GM21515 (cell line): ENCODE measurements around the gene PCDH9.

Experiments
- ATAC-seq: cut with Tn5 transposase; IDR thresholded peaks from one replicate; pipeline ENCODE4 v1.9.1; 2021; ENCODE audit not compliant: unreplicated experiment

The PCDH9 gene

DNA sequence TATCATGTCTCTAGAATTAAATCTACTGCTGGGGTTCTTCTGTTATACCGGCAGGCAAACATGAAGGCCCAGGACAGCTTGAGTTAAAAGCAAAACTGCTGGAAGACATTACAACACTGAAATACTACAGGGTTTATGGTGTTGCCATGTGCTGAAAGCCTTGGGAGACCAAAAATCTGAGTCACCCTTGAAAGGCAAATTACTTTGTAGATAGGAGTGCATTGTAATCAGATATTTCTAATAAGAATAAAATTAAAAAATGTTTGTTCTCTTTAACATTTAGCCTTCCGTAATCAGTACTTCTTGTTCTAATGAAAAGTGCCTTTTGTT, 181.3 kb downstream of the PCDH9 start:
- peak; percentile 21 for ATAC-seq

DNA sequence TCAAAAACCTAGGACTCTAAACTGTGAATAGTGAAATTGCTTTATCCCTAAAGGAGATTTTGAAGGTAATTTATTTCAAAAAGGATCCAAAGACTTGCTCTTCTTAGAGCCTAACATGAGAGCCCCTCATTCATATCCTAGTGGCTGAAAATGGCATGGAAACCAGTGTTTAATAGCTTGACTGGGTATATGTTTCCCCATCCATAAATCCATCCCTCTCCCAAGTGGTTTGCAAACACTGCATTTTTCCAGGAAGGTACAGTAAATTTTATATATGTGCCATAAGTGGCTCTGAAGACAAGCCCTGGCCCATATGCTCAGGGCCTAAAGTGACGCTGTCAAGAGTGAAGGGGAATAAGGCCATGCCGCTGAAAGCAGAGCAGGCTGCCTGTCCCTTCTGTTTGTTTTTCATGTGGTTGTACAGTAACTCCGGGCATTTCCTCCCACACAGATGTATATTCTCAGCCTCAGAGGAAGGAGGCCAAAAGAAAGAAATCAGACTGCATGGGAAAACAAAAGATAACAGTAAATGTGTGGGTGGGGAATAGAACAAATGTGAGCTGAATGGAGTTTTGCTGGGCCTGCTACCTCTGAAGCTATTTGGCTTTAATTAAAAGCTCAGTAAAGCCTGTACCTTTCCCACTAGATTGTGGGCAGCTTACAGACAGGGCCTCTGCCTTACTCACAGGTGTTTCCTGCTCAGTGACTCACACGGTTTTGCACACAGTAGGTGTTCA, 181.9 kb downstream of the PCDH9 start:
- peak; percentile 83 for ATAC-seq

DNA sequence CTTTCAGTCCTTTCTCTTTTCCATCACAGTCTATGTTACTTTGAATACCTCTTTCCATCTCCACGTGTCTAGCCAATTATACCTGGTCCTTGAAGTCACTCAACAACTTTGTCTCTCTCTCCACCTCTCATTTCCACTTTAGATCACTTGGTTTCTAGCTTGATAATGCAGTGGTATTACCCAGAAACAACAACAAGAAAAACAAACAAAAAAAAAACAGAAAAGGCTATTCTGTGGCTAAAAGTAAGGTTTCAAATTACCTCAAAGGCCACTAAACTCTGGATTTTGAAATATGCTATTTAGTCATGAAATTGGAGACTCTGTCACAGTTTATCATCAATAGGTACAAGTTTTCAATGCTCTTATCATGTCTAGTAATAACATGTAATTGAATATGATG, 184.8 kb downstream of the PCDH9 start:
- ATAC-seq: no peak

DNA sequence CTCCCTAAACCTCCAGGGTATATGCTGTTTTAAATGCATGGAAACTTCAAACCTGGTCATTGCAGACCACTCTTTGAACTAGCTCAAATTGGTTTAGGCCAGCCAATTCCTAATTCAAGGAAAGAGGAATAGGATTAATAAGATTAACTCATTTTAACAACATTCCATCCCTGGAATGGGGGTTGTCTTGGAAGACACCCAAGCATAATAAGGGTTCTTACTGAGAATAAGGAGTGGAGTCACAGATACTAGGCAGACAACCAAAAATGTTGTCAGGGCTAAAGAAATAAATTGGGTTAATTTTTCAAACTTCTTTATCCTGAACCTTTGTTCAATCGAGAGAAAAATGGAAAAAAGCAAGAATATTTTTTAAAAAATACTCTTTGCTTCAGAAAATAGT, 186.2 kb downstream of the PCDH9 start:
- ATAC-seq: no peak

DNA sequence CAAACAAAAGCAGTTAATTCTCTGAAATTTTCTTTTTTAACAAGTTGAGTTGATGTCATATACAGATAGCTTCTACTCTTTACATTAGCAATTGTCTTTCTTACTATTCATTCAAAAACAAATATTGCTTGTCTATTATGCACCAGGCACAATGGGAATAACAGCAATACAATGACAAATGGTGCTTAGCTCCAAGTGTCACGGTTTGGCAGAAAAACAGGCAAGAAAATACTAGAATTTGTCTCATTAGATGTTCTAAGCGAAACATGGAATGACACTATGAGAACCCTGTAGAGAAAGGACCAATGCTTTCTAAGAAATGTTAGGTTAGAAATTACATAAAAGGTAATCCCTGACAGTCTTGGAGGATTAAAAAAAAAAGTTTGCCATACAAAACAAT, 187.6 kb downstream of the PCDH9 start:
- no peak for ATAC-seq

DNA sequence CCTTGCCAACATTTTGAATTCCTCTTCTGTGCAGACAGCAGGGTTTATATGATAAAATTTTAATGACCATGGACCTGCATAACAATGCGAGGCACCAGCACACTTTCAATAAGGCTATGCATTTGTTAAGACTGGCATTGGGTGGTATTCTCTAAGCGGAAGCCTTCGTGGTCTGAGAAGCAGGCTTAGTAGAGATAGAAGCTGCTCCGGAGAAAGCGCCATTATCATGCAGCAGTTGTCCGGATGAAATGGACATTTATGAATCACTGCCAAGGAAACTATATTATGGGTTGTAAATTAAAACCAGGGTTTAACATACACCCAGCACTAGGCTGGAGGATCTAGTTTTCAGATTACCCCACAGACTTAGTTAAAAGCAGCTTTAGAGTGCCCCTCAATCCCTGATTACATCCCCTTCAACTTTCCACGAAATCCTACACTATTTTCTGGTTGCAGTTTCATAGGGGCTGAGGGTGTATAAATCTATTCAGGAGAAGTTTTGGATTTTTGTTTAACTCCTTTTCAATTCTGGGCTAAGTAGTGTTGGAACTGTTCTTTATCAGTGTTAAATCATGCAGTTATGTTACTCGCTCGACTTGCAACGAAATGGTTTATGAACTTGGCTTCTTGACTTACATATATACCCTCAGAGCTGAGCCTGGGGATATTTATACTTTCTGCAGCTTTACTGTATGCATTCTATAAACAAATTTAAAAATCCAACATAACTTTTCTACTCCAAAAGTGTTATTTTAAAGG, 193.3 kb downstream of the PCDH9 start:
- no peak for ATAC-seq

DNA sequence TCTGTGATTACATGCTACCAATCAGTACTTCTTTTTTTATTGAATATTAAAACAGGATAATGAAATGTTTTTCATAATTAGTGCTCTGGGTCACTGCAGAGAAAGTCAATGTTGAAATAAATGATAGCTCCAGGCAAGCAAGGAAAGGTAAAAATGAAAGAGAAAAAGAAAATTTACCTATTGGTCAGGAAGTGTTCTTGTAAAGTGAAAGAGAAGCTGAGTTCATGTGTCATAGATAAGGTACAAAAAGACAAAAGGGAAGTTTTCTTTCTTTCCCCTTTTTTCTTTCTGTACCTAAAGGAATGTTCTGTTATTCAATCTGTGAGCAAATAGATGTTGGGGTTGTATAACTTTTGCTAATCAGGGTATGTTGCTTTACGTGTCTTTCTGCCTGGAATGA, 197.0 kb downstream of the PCDH9 start:
- ATAC-seq: no peak

DNA sequence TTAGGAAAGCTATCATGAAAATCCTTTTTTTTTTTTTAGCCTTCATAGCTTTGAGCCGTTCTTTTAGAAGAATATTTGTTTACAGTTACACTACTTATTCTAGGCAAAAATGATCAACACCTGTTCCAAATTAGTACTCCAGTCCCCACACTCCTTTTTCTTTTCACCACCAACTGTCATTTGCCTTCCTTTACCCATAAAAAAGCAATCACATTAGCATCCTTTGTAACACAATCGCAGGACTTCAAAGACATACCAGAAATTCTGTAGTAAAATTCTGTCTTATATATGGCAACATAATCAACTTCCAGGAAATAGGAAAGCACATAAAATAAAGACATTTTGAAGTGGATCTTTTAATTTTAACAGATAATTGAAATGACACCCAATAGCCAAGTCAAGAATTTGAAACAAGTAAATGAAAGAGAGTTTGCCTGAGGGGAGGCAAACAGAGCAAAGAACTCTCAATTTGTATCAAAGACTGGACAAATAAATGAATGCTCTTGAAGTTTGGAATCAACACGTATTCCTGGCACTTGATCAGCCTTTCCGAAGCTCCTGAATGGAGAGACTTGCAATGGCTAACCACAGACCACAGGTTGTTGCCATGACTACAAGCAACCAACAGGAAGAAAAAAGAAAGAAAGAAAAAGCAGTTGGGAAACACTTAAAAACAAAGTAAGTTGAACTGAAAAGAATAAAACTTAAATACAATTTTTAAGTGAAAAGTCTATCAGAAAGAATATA, 206.8 kb downstream of the PCDH9 start:
- ATAC-seq: no peak

DNA sequence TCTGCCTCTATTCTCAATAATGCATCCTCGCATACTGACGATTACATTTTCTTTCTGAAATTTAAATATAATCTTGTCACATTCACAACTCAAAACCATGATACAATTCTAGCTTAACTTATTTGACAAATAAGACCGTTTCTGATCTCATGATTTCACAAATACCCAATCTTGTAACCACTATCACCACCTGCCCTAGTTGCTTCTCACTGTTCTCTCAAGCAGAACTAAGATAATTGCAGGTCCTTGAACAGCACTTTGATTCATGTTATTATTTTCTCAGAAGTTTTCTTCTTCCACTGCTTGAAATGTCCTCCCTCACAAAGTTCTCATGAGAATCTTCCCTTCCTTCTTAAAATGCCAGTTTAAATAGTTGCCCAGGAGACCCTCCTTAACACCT, 211.4 kb downstream of the PCDH9 start:
- no peak for ATAC-seq

DNA sequence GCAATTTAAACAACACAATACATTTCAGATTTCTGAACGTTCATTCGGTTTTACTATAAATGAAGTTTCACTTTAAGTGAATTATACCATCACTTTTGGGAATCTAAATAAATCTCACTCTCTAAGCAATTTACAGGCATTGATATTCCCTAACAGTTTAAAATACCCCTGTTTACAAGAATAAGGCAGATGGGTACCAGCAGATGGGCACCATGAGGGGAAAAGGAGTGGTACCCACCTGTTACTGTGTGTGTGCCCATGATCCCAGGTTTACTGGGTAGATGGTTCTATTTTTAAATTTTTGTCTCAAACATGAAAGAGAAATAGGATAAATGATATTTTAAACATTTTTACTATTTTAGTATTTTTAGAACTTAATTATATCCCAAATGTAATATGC, 212.9 kb downstream of the PCDH9 start:
- ATAC-seq: no peak

DNA sequence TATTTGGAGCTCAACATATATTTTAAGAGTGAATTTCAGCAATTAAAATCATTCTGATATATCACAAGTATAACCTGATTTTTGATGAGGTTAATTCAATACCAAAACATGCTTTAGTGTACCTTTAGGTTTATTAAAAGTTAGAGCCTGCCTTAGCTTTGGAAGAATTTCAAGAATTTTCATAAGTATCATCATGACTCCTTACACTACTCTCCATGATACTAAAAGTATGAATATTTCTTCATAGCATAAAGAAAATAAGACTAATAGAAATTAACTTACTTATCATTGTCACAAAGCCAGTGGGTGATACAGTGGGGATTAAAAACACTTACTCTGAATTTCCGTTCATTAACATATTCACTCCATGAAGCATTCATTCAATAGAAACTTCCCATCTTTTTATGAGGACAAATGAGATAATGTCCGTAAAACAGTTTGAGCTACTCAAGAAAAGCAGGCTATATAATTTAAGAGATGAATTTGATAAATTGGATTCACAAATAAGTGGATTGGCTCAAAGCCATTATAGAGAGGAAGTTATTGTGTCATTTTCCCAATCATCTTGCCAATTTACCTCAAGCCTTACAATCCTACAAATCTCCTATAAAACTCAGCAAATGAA, 214.0 kb downstream of the PCDH9 start:
- no peak for ATAC-seq

DNA sequence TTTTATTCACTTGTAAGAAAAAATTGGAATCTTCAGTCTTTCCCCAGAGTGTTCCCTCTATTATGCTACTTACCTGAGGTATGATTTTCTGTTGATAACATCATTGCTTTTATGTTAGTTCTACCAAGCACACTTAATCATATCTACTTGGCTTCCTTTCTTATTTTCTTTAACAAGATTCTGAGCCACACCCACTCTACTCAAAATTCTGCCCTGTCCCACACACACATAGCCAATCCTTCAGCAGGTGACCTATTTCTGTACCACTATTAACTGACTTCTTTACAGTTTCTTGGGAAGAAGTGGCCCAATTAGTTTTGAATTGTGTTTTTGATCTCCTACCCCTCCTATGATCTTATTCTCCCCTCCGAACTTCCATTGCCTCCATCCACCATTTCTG, 215.7 kb downstream of the PCDH9 start:
- ATAC-seq: no peak

DNA sequence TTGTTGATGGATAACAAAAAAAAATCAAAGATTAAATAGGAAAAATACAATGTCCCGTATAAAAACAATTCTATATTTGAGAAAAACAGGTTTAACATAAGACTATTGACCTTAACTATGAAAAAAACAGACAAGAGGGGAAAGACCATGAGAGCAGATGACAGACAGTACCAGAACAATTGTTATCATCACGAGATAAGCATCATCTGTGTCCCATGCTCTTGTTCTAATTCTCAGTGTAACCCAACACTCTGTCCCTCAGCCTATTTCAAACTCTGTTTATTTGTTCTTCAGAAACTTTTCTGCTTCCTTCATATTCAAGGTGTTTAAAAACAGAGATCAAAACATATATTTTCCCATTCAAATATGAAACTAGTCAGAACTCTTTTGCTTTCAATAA, 216.4 kb downstream of the PCDH9 start:
- ATAC-seq: no peak

DNA sequence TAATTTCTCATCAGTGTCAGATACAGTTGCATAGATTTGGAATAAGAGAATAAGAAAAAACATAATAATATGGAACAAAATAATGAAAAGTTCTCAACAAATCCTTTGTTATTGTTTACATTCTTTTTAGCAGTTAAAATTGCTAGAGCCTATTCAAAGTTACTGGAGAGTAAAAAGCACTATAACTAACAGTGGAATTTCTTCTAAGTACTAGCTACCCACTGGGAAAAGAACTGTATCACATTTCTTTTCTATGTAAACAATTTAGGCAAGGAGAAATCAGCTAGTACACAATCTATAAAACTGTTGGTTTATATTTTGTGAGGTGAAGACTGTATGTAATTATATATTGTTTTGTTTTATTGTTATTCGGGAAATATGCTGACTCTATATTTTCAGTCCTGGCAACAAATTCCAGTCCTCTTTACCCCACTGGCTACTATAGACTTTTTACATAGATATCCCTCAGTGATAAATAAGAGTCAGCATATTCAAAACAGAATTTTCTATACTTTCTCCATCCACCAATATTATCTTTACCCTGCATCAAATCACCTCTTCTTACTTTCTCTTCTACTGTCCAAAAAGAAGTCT, 222.0 kb downstream of the PCDH9 start:
- no peak for ATAC-seq

DNA sequence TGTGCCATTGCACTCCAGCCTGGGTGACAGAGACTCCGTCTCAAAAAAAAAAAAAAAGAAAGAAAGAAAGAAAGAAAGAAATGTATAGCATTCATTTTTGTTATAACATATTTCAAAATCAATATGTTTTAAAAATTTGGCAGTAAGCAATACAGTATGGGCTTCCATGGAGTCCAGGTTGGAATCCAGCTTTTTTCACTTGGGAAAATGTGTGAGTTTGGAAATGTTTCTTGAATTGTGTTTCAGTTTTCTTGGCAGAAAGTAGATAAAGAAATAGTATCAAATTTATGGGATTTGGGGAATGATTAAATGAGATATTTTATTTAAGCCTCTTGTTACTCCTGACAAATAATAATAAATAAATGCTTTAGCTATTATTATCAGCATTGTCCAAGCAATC, 225.6 kb downstream of the PCDH9 start:
- no peak for ATAC-seq

DNA sequence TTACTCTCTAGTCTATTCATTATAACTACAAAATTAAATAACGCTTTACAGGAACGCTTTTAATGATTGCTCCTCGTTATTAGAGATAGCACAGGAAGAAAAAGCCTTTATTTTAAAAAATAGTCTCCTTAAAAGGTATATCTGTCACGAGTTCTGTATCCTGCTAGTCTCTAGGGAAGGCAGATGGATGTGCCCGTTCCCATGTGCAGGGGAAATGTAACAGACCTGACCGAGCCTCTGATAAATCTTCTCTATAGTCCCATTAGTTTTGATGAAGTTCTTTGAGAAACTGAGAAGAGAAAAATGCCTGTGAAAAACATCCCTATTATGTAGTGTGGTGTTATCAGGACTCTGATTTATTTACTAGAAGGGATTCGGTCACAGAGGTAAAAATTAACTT, 226.4 kb downstream of the PCDH9 start:
- ATAC-seq: no peak

DNA sequence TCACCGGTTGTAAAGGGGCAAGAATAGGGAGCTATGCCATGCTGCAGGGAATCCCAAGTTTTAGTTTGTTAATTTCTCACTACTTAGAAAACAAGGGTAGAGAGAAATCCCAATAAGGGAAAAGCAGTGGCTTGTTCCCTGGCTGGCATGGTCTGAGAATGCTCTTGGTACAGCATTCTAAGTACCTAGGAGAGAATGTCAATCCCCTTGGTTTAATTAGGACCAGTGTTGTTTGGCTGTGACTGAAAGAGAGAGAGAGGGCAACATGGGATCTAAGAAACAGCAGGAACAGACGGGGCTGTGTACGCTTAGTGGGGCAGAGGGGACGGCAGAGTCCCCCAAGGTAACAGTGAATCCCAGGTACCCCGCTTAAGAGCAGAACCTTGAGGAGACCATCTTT, 228.8 kb downstream of the PCDH9 start:
- ATAC-seq: no peak

DNA sequence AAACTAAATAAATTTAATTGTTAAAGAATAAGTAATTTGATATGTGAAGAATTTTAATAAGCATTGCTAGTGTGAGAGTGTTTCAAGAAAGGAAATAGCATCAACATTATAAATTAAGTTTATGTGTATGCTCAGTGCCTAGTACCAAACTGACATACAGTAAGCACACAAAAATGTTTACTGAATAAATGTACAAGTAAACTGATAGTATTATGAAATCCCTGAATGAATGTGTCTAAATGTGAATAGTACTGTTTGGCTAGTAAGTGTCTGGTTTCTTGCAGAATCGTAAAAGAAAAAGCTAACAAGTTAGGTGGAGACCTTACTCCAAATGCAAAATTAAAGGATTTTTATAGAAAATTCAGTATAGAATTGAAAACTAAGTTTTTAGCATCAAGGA, 233.6 kb downstream of the PCDH9 start:
- ATAC-seq: no peak

DNA sequence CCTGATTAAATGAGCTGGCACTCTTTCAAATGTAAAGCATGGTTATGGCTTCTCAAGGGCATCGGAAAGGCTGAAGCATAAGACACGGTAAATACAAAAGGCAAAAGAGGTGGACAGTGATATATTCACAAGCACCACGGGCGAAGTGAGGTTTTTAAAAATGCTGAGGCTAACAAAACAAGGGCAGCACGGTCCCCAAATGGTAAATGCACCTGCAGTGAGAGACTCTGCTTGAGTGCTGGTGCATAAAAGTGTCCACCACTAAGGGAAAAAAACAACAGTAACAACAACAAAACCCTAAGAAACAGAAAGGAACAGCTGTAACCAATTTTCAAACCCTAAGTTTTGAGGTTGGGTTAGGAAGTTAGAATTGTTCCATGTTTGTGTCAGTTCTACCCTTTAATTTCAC, 234.9 kb downstream of the PCDH9 start:
- peak; percentile 83 for ATAC-seq

DNA sequence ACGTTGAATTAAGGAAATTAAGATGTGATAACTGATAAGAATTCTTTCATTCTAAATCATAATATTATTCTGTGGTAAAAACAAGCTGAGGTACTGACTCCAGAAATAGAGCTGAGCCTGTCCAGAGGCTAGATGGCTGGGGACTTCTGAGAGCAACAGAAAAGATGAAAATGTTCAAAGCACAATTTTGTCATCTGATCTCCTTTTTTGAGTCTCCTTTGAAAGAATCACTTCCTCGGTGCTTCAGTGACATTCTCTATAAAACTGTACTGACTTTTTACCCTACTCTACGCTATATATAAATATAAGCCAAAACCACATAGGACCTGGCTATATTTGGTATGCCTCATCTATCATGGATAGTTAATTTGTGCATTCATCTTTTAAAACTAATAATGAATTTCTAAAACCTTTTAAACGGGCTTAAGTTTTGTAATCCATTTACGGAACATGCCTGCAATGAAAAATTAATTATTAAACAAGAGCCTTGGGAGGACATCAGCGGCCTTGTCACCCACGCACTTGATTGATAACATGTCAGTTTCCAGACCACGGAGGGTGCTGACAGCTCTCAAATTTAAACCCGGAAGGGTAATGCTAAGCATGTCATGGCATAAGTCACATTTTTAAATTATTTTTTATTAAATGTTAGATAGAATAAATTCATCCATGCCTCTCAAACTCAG, 235.5 kb downstream of the PCDH9 start:
- ATAC-seq: peak; percentile 41

DNA sequence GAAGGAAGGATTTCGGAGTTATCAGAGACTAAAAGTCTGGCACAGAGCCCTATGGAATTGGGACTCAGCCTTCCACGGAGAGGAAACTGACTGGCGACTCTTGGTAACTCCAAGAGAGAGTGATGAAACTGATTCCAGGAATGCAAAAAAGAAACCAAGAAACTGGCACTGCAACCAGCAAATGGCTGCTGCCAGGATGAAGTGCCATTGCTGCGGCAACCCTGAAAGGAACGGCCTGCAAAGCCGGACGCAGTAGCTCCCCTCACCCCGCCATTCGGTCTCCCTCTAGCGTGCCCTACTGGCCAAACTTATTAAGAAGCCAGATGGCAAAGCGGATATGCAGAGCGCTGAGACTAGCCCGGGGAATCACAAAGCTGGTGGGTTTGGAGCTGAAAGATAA, 236.0 kb downstream of the PCDH9 start:
- peak; percentile 48 for ATAC-seq
